MG63 (cell line): Measurements from ENCODE around the gene VAPB. TPM values are rescaled to one million over a fixed set of nuclear protein-coding genes. Genes with fewer than 3 reads are reported as not detected.
"Not testable (repeated sequence)": the region's sequence is repeated elsewhere in the genome, so short reads cannot be mapped to it uniquely, and the experiment has no call there.

Source experiments
- DNase-seq: peaks from one replicate; pipeline ENCODE4 v3.0.0-alpha.2; 2020
- H3K27me3 ChIP-seq: fragments of 250-450 bp; sonication (Bioruptor Pico); 2 replicates; pipeline ENCODE4 v1.5.1; 2020; ENCODE audit warnings: mild to moderate bottlenecking, moderate library complexity
- H3K36me3 ChIP-seq: fragments of 250-450 bp; sonication (Bioruptor Pico); 2 replicates; pipeline ENCODE4 v1.5.1; 2020; ENCODE audit warnings: mild to moderate bottlenecking, moderate library complexity
- H3K4me3 ChIP-seq: fragments of 250-450 bp; sonication (Bioruptor Pico); 2 replicates; pipeline ENCODE4 v1.5.1; 2020; ENCODE audit warnings: mild to moderate bottlenecking, moderate library complexity
- H3K9me3 ChIP-seq: fragments of 250-450 bp; sonication (Bioruptor Pico); 2 replicates; pipeline ENCODE4 v1.5.1; 2020; ENCODE audit warnings: mild to moderate bottlenecking, moderate library complexity
- total RNA-seq: library from RNA; depleted of rRNA; stranded (reverse); fragments of >200 nt; shearing (Covaris generic); gene quantifications from 2 replicates; pipeline ENCODE4 v1.2.3, GENCODE V29; 2014; ENCODE audit warnings: low replicate concordance

The VAPB gene
- total RNA-seq, 1 experiment from 2014 or later: 34.5 TPM

DNA sequence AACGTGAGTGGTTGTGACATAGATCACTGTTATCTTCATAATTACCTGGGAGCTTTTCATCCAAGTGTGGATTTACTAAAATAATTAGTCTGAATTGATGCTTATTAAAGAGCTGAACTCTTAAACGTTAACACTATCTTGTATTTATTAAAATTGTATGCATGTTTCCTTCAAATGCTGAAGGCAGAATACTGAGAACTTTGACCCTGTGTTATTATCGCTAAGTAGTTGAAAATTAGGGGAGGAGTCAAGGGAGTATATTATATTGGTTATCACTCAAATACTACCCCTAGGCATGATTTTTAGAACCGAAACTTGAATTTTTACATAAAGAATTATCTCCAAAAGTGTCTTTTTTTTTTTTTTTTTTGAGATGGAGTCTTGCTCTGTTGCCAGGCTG is 5.8 kb downstream of the VAPB start:
- H3K4me3 ChIP-seq: no peak overlapping the region
- H3K9me3 ChIP-seq: no peaks in the 10 kb centered on the region
- DNase-seq: no peak
- peaks cover 68% of the 10 kb centered on the region for H3K36me3 ChIP-seq
- H3K27me3 ChIP-seq: no peaks in the 10 kb centered on the region

DNA sequence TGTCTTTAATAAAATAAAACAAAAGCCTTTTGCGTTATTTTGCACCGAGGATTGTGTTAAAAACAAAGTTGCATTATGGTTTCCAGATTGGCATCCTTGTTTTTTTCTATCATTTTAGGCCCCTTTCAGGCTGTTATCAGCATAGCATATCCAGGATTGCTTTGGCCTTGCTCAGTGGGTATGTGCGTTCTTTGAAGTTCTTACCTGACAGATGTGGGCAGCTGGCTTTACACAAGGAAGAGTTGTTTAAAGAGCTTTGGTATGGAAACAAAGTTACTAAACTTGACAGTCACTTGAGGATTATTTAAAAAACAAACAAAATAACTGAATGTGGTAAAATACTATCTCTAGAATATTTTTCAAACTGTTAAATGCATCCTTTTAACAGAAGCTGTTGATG is 6.6 kb downstream of the VAPB start:
- Histone ChIP-seq H3K9me3 (no peaks in the 10 kb centered on the region), H3K27me3 (no peaks in the 10 kb centered on the region), H3K4me3 (no peak overlapping the region), H3K36me3 (peaks cover 63% of the 10 kb centered on the region)
- no peak for DNase-seq

DNA sequence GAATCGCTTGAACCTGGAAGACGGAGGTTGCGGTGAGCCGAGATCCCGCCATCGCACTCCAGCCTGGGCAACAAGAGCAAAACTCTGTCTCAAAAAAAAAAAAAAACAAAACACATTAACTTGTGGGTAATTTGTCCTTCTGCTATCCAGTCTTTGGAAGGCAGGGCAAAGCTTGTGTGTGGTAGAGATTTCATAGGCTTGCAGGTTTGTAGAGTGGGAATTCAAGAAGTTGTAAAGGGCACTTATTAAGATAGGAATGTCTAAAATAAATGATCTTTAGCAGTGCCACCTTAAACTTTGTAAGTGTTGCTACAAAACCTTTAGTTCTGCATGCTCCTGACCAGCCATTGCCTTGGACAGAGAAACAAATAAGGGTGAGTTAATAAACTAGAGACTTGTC is 8.4 kb downstream of the VAPB start:
- Histone ChIP-seq H3K9me3 (no peaks in the 10 kb centered on the region), H3K4me3 (no peak overlapping the region), H3K27me3 (no peaks in the 10 kb centered on the region), H3K36me3 (peaks cover 53% of the 10 kb centered on the region)
- no peak for DNase-seq

DNA sequence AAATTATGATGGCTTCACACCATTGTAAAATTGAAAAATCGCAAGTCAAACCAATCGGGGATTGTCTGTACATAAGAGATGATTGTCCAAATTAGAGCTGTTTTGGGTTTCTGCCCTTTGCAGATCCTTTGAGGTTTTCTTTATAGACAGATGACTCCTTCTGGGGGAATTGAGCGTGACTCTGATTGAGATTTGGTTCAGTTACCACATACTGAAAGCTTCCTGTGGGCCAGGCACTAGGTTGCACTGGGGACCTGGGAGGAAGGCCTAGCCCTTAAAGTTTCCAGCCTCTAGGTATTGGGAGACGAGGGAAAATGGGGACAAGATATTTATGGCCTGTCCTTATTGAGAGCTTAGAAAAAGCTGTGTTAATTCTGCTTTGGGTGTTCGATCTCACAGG is 9.2 kb downstream of the VAPB start:
- Histone ChIP-seq H3K4me3 (no peak overlapping the region), H3K36me3 (peaks cover 47% of the 10 kb centered on the region), H3K9me3 (no peaks in the 10 kb centered on the region), H3K27me3 (no peaks in the 10 kb centered on the region)
- no peak for DNase-seq

DNA sequence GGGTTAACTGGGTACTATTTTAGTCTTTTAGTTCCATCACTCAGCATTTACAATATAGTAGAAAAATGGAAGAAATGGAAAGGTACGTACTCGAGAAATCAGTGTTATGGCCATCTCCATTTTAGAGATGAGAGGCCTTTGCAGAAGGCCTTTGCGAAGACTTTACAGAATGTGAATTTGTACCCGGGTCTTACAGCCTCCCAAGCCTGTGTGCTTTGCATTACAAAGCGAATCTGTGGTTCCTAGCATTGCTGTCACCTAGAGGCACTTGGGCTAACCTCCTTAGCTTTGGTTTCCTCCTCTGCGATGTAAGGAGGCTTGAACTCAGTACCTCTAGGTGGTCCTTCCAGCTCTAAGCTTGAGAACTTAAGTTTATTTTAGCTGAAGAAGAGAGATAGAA is 10.9 kb downstream of the VAPB start:
- H3K9me3 ChIP-seq: no peaks in the 10 kb centered on the region
- DNase-seq: no peak
- peaks cover 39% of the 10 kb centered on the region for H3K36me3 ChIP-seq
- no peak overlapping the region for H3K4me3 ChIP-seq
- H3K27me3 ChIP-seq: no peaks in the 10 kb centered on the region

DNA sequence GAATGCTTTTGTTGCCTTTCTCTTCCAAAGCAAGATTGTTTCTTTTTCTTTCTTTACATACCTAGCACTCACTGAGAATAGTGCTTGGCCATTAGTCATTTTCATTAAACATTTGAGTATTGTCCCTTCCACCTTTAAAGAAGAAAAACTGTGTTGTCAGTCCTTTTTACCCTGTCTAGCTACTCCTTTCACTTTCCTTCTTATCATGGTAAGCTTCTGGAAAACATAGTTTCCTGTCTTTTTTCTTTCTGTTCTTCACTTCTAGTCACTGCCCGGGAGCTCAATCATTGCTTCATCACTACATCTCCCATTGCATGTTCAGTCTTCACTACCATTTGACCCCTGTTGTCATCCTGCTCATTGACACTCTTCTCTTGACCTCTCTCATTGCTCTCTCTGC is 12.1 kb downstream of the VAPB start:
- H3K36me3 ChIP-seq: peaks cover 31% of the 10 kb centered on the region
- no peak for DNase-seq
- H3K27me3 ChIP-seq: no peaks in the 10 kb centered on the region
- H3K9me3 ChIP-seq: no peaks in the 10 kb centered on the region
- H3K4me3 ChIP-seq: no peak overlapping the region

DNA sequence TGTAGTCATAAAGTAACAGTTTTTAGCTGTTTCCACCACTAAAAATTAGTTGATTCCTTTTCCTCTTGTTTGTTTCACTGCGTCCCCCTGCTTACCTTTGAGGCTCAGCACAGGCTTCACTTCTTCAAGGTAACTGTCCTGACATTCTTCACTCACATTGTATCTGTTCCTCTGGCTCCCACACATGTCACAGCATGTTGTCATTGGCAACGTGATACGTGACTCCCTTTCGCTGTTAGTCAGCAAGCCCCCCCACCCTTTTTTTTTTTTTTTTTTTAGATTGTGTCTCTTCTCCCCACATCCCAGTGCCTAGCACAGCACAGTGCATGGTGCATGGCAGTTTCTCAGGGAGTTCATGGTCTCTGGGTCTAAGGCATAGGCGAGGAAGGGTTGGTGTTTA is 13.3 kb downstream of the VAPB start:
- DNase-seq: no peak
- Histone ChIP-seq H3K4me3 (no peak overlapping the region), H3K36me3 (peaks cover 26% of the 10 kb centered on the region), H3K27me3 (no peaks in the 10 kb centered on the region), H3K9me3 (no peaks in the 10 kb centered on the region)

DNA sequence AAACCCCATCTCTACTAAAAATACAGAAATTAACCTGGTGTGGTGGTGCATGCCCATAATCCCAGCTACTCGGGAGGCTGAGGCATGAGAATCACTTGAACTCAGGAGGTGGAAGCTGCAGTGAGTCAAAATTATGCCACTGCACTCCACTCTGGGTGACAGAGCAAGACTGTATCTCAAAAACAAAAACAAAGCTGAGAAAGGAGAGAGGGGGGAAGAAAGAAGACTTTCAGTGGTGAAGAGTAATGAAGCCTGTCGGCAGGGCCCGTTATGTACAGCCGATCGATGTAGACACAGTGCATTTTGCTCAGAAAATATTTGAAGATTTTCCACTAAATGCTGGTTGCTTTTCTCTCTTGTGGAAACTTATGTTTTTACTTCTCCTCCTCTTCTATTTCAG is 13.8 kb downstream of the VAPB start:
- no peak overlapping the region for H3K4me3 ChIP-seq
- H3K36me3 ChIP-seq: peaks cover 22% of the 10 kb centered on the region
- no peaks in the 10 kb centered on the region for H3K27me3 ChIP-seq
- DNase-seq: no peak
- no peaks in the 10 kb centered on the region for H3K9me3 ChIP-seq

DNA sequence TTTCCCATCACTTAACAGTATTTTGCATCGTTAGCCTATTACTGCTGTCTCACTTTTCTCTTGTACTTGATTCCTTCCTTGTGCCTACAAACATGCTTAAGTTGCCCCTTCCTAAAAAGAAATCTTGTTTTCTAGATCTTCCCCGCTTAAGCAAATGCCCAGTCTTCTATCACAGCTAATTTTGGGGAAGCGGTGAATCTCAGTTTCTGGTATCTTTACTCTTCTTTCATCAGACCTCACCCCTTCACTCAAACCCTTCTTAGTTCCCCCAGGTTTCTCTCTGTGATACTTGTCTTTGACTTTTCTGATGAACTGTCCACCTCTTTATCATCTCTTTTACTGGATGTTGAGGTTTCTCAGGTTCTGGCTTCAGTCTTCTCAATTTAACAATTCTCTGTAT is 14.2 kb downstream of the VAPB start:
- H3K4me3 ChIP-seq: no peak overlapping the region
- no peaks in the 10 kb centered on the region for H3K9me3 ChIP-seq
- no peak for DNase-seq
- H3K27me3 ChIP-seq: no peaks in the 10 kb centered on the region
- H3K36me3 ChIP-seq: peaks cover 18% of the 10 kb centered on the region

DNA sequence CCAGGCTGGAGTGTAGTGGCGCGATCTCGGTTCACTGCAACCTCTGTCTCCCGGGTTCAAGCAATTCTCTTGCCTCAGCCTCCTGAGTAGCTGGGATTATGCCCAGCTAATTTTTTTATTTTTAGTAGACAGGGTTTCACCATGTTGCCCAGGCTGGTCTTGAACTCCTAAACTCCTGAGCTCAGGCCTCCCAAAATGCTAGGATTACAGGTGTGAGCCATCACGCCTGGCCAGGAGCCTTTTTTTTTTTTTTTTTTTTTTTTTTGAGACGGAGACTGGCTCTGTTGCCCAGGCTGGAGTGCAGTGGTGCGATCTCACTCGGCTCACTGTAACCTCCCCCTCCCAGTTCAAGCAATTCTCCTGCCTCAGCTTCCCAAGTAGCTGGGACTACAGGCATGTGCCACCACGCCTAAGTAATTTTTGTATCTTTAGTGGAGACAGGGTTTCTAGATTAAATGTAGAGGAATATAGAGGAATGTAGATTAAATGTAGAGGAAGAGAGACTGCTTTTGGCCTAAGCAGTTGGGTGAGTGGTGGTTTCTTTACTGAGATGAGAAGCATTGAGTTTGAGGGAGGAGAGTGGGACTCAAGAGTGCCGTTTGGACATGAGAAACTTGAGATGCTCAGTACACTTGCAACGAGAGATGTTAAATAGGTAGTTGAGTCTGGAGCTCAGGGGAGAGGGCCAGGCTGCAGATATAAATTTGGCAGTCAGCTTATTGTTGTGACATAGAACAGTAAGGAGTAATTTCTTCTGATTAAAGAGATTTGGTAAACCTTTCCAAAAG is 16.7 kb downstream of the VAPB start:
- no peak for DNase-seq
- H3K9me3 ChIP-seq: no peaks in the 10 kb centered on the region
- no peaks in the 10 kb centered on the region for H3K27me3 ChIP-seq
- no peak overlapping the region for H3K4me3 ChIP-seq
- peaks cover 15% of the 10 kb centered on the region for H3K36me3 ChIP-seq

DNA sequence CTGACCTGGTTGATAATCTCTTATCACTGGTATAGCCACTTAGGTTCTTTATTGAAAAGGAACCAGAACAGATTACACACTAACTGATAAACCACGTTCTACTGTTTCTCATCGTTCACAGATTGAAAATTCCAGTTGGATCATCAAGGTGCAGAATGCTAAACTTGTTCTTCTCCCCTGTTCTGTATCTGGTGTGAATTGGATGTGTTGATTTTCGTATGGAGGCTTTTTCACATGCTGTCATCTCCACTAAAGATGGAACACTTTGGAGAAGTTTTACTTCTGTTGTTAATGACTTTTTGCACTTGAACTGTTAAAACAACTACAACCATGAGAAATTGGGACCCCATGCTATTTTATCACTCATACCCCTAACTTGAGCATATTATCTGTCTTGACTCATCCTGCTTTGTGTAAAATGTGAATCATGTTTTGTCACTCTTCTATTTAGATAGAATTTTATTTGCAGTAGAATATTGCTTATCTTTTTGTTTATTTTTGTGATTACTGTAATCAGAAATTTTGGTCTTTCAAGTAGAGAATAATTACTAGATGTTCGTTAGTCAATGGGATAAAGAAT is 17.5 kb downstream of the VAPB start:
- Histone ChIP-seq H3K4me3 (no peak overlapping the region), H3K27me3 (no peaks in the 10 kb centered on the region), H3K9me3 (no peaks in the 10 kb centered on the region), H3K36me3 (peaks cover 19% of the 10 kb centered on the region)
- no peak for DNase-seq

DNA sequence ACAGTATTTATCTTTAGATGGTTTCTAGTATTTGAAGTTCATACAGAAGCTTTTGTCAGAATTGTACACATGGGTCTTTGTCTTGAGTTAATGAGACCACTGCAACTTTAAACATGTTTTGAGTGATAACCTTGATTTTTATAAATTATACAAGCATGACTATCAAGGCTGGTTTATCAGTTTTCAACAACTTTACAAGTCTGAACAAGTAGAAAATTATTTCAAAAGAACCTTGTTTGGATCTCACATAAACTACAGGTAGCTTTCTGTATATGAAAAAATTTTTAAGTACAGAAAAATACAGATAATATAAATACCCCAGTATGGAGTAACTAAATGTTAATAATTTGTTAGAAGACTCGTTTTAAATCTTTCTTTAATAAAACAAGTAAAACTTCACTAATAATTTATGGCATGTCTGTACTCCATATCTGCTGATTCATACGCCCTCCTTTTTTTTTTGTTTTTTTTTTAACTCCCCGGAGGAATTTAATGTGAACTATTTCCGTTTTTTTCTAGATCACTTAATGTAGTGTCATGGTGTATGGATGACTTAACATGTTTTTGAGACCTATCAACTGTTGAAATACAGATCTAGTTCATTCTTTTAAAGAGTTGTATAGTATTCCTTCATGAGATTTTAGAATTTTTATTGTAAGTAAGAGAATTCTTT is 18.3 kb downstream of the VAPB start:
- H3K4me3 ChIP-seq: no peak overlapping the region
- no peaks in the 10 kb centered on the region for H3K9me3 ChIP-seq
- peaks cover 15% of the 10 kb centered on the region for H3K36me3 ChIP-seq
- no peak for DNase-seq
- H3K27me3 ChIP-seq: no peaks in the 10 kb centered on the region

DNA sequence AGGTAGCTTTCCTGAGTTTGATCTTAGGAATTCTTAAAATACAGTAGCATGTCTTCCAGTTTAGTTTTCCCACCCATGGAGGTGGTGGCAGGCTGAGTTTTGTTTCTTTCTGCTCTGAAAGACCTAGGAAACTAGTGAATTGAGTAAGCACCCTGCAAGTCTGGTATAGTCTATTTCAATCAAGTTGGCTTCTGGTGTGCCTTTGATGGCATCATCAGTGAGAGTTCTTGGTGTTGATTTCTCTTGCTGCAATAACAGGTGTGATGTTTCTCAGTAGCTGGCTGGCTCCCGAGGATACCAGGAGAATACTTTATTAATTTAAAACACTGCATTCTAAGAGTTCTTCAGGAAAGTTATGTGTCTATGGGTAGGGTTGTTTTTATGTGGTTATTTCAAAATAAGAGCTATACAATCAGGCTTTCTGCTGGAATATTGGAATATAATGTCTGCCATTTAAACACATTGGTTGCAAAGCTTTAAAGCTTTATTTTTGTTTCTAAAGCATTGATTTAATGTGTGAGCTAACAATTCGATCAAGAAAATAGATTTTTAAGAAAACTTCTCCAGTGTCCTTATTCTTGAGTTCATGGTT is 19.0 kb downstream of the VAPB start:
- Histone ChIP-seq H3K4me3 (no peak overlapping the region), H3K36me3 (peaks cover 15% of the 10 kb centered on the region), H3K27me3 (no peaks in the 10 kb centered on the region), H3K9me3 (no peaks in the 10 kb centered on the region)
- DNase-seq: no peak

DNA sequence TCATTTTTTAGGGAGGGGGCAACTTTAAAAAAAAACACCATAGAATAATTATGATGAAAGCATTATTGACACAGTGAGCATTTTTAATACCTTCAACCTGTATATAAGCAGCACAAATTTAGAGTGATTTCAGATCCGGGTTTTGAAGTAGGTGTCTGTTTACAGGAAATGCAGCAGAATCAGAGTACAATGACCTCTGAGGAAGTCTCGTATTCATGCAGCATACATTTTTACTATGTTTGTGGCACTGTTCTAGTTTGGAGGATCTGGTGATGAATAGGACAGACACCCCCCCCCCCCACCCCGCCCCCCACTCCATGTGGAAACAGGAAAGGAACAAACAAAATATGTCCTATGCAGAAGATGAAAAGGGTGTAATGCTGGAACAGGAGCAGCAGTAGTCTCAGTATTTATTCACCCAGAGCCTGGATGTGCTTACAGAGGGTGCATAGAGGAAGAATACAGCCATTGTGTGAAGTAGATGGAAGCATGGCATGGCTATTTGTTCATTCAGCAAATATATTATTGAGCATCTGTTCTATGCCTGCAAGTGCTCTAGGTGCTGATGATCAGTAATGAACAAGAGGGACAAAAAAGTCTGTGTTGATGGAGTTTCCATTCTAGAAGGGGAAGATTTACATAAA is 19.7 kb downstream of the VAPB start:
- no peak for DNase-seq
- Histone ChIP-seq H3K36me3 (peaks cover 14% of the 10 kb centered on the region), H3K9me3 (no peaks in the 10 kb centered on the region), H3K27me3 (no peaks in the 10 kb centered on the region), H3K4me3 (no peak overlapping the region)

DNA sequence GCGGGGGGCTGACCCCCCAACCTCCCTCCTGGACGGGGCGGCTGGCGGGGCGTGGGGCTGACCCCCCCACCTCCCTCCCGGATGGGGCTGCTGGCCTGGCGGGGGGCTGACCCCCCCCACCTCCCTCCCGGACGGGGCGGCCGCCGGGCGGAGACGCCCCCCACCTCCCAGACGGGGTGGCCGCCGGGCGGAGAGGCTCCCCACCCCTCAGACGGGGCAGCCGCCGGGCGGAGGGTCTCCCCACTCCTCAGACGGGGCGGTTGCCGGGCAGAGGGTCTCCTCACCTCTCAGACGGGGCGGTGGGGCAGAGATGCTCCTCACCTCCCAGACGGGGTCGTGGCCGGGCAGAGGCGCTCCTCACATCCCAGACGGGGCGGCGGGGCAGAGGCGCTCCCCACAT is 25.2 kb downstream of the VAPB start:
- H3K4me3 ChIP-seq, H3K9me3 ChIP-seq, H3K27me3 ChIP-seq, DNase-seq: not testable (repeated sequence)
- peaks cover 35% of the 10 kb centered on the region for H3K36me3 ChIP-seq

DNA sequence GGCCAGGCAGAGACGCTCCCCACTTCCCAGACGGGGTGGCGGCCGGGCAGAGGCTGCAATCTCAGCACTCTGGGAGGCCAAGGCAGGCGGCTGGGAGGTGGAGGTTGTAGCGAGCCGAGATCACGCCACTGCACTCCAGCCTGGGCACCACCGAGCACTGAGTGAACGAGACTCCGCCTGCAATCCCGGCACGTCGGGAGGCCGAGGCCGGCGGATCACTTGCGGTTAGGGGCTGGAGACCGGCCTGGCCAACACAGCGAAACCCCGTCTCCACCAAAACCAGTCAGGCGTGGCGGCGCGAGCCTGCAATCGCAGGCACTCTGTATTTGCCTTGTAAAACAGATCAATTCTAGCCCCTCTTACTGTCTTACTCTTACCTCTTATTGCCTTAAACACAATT is 25.8 kb downstream of the VAPB start:
- DNase-seq, H3K4me3 ChIP-seq, H3K9me3 ChIP-seq, H3K27me3 ChIP-seq: not testable (repeated sequence)
- H3K36me3 ChIP-seq: peaks cover 40% of the 10 kb centered on the region

DNA sequence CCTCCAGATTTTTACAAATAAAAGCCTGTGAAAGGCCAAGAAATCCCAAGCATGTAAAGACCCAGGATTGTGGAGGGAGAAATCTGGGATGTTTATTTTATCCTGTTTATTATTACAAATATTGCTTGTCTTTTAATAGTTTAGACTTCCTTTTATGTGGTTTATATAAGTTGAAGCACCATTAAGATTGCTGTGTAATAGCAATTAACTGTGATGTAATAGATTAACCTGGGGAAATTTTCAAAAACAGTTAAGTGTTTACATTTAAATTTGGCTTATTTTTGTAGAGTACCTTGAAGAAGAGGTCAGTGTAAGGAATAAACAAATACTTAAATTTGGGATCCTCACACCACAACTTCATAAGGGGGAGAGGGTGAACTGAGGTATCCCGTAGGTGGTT is 27.0 kb downstream of the VAPB start:
- Histone ChIP-seq H3K4me3 (no peak overlapping the region), H3K36me3 (peaks cover 37% of the 10 kb centered on the region), H3K27me3 (no peaks in the 10 kb centered on the region), H3K9me3 (no peaks in the 10 kb centered on the region)
- DNase-seq: no peak
